T-cell (primary cell): ENCODE measurements around the gene TSPAN13. TPM values are rescaled to one million over a fixed set of nuclear protein-coding genes. Genes with fewer than 3 reads are reported as not detected.

Experiments
- ATAC-seq, 4 experiments: fragments of 200-7000 bp in 3 of 4; fragments of 150-1000 bp in 1 of 4; cut with Tn5 transposase; replicated peaks in 1 of 4; 1 replicate in 3 of 4; 2 replicates in 1 of 4; pipeline ENCODE4 v1.10.0; 2021; ENCODE audit warnings: moderate library complexity in 3 of 4, mild to moderate bottlenecking in 2 of 4, moderate number of reproducible peaks in 1 of 4
- CTCF ChIA-PET, 2 donors: fragments of 300-600 bp; sonication (Branson Sonifier 250); formaldehyde crosslinking; loops; one replicate each; lab custom pipeline; 2022; ENCODE audit warnings: antibody characterized with exemption in 2 of 2; lab: Charles Lee
- POLR2A ChIA-PET, 2 donors: fragments of 300-600 bp; sonication (Branson Sonifier 250); formaldehyde crosslinking; loops; one replicate each; lab custom pipeline; 2022; ENCODE audit warnings: antibody characterized with exemption in 2 of 2; lab: Charles Lee
- DNase-seq, 35 experiments: peaks; one replicate each; pipeline versions ENCODE4 v3.0.0 to v3.0.0-alpha.2; 2013 to 2023
- H3K27ac ChIP-seq: one replicate; pipeline ENCODE4 v1.5.1; 2013; ENCODE audit warnings: low read length
- H3K27me3 ChIP-seq, 2 experiments: replicated peaks in 1 of 2; 1 replicate in 1 of 2; 2 replicates in 1 of 2; pipeline versions ENCODE4 v1.6.1 to v1.7.0; 2013; ENCODE audit warnings: low read length in 1 of 2, mixed read lengths in 1 of 2; ENCODE audit not compliant: control insufficient read depth in 2 of 2, insufficient read depth in 2 of 2; ENCODE audit errors: extremely low read depth in 1 of 2
- H3K36me3 ChIP-seq, 2 donors: 1 replicate in 1 of 2; 2 replicates in 1 of 2; pipeline versions ENCODE4 v1.6.1 to v1.7.0; 2013; ENCODE audit warnings: low read length in 1 of 2; ENCODE audit not compliant: control insufficient read depth in 2 of 2, insufficient read depth in 1 of 2; ENCODE audit errors: extremely low read depth in 1 of 2
- H3K4me1 ChIP-seq, 2 experiments: 1 replicate in 1 of 2; 2 replicates in 1 of 2; pipeline versions ENCODE4 v1.6.1 to v1.7.0; 2013; ENCODE audit warnings: low read length in 2 of 2, mixed read lengths in 1 of 2; ENCODE audit not compliant: insufficient read depth in 2 of 2, control insufficient read depth in 1 of 2; ENCODE audit errors: extremely low read depth in 1 of 2
- H3K4me3 ChIP-seq, 2 donors: 1 replicate in 1 of 2; 2 replicates in 1 of 2; pipeline versions ENCODE4 v1.5.1 to v1.7.0; 2013; ENCODE audit warnings: mild to moderate bottlenecking in 2 of 2, low read length in 1 of 2, moderate library complexity in 1 of 2; ENCODE audit not compliant: control insufficient read depth in 1 of 2; ENCODE audit errors: extremely low read depth in 1 of 2
- H3K9me3 ChIP-seq: 2 replicates; pipeline ENCODE4 v1.7.0; 2013
- H3K27ac Mint-ChIP-seq, 2 donors: one replicate each; pipeline ENCODE4 v1.8.0; 2020 to 2021; ENCODE audit warnings: mild to moderate bottlenecking in 2 of 2, mixed read lengths in 2 of 2
- H3K27me3 Mint-ChIP-seq, 2 donors: one replicate each; pipeline ENCODE4 v1.8.0; 2021 to 2022; ENCODE audit warnings: mixed read lengths in 2 of 2
- H3K36me3 Mint-ChIP-seq: one replicate; pipeline ENCODE4 v1.8.0; 2021; ENCODE audit warnings: mixed read lengths
- H3K4me1 Mint-ChIP-seq, 3 donors: one replicate each; pipeline ENCODE4 v1.8.0; 2020 to 2022; ENCODE audit warnings: mixed read lengths in 3 of 3, mild to moderate bottlenecking in 1 of 3
- H3K4me3 Mint-ChIP-seq, 3 donors: one replicate each; pipeline ENCODE4 v1.8.0; 2020 to 2022; ENCODE audit warnings: mild to moderate bottlenecking in 3 of 3, mixed read lengths in 3 of 3, moderate library complexity in 3 of 3
- H3K9me3 Mint-ChIP-seq, 3 donors: one replicate each; pipeline ENCODE4 v1.8.0; 2020 to 2022; ENCODE audit warnings: mixed read lengths in 3 of 3
- WGBS: methylation state at CpG from one replicate; pipeline ENCODE4 v1.1.5; 2013; ENCODE audit warnings: missing lambda C conversion rate; ENCODE audit not compliant: insufficient coverage; 5-methylcytosine and 5-hydroxymethylcytosine counted together
- total RNA-seq, 35 experiments: library from RNA in 6 of 35; stranded (reverse) in 6 of 35; fragments of 120-200 nt in 1 of 35; gene quantifications; one replicate each; pipeline versions ENCODE4 v1.2.1 to v1.2.4 and lab custom pipeline; 2013 to 2026

Gene TSPAN13
- total RNA-seq, 5 donors from 2014 or later (not counting 1 experiment from before 2014, with no cell fraction given) = 0.73 to 2.0 (median 0.98) TPM

DNA sequence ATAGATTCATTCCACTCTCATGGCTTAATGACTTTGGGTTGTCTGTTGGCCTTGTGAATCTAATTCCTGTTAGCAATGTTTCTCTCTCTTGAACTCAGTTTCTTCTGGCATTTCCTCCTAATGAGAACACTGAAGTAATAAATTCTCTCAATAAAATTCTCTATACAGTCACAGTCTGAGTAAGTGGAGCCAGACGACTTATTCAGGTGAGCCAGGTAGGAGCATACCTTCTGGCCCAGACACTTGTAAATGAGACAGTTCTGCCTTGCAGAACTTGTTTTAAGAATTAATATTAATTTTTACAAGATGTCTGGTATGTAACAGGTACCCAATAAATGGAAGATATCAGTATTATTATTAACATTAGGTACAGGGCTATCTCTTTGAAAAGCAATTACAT, 79.8 kb downstream of the TSPAN13 start:
- H3K27ac Mint-ChIP-seq = no peak overlapping the region
- ChIA-PET POLR2A (no interaction called here), CTCF (no interaction called here)
- no peak overlapping the region for H3K27ac ChIP-seq
- no peaks in the 10 kb centered on the region for H3K27me3 ChIP-seq
- peaks cover 0 to 12% (median 10%) of the 10 kb centered on the region in 3 donors for H3K9me3 Mint-ChIP-seq
- H3K4me3 ChIP-seq = no peak overlapping the region
- H3K4me3 Mint-ChIP-seq = no peak overlapping the region
- DNase-seq (no peak), ATAC-seq (no peak)
- H3K4me1 Mint-ChIP-seq = no peaks in the 10 kb centered on the region
- H3K4me1 ChIP-seq = no peaks in the 10 kb centered on the region
- peaks cover 0 to 2% of the 10 kb centered on the region in 2 donors for H3K27me3 Mint-ChIP-seq
- no CpG with 5 or more reads among the region's 1 CpG for WGBS
- H3K36me3 ChIP-seq = no peaks in the 10 kb centered on the region
- no peaks in the 10 kb centered on the region for H3K9me3 ChIP-seq
- H3K36me3 Mint-ChIP-seq = no peaks in the 10 kb centered on the region

Other genes with a start within 250 kb of the TSPAN13 start
- not detected for gene LRRC72, start 226.9 kb upstream of the TSPAN13 start, total RNA-seq
- 10 to 100 TPM in 2 of 5 donors, 1 to 10 TPM in 3; 7.8 to 10.9 (median 10.0) TPM for gene ANKMY2, start 108.0 kb upstream of the TSPAN13 start, total RNA-seq
- gene BZW2, start 107.6 kb upstream of the TSPAN13 start, total RNA-seq = 10 to 100 TPM; 22.1 to 35.1 (median 30.2) TPM
- gene AGR2, start 51.2 kb downstream of the TSPAN13 start, total RNA-seq = 1 to 10 TPM in 3 of 5 donors, not detected in 2; 1.4 to 3.0 (median 2.5) TPM
- gene AGR3, start 128.2 kb downstream of the TSPAN13 start, total RNA-seq = not detected